ENCODE measurements around the gene KRTAP5-3.

Gene KRTAP5-3

DNA sequence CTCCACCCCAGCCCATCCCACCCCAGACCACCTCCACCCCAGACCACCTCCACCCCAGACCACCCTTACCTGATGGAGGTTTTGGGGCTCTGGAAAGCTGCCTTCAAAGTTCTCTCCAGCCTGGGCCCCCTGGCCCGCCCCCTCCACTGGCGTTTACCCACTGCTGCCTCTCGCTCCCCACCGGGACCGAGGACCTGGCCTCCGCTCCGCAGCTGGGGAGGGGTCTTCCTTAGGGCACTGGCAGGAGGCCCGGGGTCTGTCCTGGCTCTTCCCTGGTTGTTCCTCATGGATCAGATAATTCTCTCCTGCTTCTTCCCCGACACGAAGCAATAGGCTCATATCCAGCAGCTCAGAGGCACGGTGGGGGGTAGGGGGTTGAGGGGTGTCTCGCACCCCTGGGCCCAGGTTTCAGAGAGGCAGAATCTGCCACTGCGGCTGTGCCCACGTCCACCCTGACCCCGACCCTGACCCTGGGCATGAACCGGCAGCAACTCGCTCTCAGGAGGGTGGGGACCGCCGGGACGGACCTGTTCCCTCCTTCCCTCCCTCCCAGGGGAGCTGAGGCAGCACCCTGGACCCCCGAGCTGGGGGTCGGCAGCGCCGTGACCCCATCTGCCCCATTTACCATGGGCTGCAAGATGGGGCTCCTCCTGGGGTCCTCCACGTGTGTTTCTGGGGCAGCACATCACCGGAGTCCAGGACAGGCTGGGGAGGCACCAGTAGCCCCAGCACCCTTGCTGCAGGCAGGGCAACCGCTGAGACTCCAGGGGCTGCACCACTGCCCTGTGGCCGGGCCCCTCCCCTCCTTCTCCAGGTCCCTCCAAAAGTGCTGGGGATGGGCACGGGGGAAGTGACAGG is 34.3 kb upstream of the KRTAP5-3 start:
- no peak for DNase-seq

DNA sequence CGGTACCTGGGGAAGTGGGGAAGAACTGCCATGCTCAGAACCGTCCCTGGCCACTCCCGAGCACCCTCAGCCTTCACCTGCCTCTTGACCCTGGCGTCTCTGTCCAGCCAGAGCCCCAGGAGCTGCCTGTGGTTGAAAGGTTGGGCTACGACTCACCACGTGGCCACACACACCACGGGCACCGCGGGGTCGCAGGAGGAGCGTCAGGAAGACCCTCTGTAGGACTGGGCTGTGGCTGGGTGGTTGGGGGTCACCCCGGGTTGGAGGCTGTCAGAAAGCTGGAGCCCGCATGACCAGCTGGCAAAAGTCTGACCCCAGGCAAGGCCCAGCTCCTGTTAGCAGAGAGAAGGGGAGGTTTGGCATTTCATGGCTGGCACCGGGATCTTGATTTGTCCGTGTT is 32.8 kb upstream of the KRTAP5-3 start:
- DNase-seq: no peak

DNA sequence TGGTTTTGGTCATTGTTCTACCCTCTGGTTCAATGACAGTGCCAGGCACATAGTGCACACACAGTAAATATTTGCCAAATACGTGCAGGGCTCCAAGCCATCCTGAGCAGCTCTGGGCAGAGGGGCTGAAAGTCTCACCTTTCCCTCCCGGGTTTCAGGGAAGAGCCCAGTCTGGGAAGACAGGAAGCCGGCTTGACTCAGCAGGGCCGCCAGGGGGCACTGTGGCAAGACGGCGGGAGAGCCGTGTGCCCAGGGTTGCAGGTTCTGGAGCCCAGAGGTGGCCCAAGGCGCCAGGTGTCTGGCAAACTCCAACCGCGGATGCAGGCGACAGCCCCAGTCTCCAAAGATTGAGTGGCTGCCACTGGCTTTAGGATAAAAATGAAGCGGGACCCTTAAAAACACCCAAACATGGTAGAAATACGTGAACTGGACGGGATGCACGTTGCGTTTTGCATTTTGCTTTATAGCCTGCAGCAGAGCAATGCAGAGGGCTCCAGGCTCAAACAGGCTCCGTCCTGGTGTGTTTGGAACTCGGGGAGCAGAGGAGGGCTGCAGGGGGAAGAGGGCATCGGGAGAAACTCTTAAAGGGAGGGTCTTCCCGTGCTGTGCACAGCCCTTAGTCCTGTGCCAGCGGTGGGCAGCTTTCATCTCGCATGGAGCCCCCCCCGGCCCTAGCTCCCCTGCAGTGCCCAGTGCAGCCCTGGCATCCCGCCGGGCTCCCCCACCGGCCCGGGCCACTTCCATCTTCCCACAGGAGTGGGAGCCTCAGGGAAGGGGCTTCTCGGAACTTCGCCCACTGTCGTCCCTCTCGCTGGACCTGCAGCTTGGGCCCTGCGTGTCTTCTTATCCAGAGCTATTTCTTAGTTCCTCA is 32.0 kb upstream of the KRTAP5-3 start:
- DNase-seq: no peak

DNA sequence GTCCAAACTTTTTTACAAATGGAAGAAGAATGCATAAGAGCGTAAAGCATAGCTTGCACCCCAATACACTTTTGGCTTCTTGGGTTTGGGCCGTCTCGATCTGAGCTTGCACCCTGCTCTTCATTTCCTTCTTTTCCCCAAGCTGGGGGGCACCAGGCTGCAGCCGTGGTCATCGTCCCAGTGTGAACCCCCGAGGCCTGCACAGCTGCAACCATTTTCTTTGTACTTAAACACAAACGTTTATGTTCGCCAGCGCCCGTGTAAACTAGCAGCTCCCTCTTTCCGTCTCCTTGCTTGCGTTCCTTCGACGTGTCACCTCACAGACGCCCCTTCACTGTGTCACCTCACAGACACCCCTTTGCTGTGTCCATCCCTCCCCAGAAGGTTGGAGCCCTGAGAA is 31.4 kb upstream of the KRTAP5-3 start:
- no peak for DNase-seq

DNA sequence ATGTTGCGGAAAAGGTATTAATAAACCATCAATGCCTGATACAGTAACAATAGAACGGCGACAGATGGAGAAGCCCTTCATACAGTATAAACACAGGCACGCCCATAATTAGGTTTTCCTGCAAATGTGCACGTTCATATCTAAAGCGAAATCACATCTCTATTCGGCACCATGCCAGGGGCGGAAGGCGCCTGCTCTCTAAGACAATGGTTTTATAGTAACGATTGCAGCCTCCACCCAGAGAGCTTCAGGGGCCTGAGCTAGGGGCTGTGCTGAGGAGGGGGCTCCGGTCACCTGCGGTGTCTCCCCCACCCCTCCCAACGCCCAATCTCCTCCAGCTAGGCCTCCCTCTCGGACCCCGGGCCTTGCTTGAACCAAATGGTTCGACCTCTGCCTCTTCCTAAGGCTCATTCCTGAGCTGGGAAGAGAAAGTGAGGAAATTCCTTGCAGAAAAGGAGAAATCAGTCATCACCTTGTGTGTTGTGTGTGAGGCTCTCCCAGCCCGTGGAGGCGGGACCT is 30.9 kb upstream of the KRTAP5-3 start:
- no peak for DNase-seq

DNA sequence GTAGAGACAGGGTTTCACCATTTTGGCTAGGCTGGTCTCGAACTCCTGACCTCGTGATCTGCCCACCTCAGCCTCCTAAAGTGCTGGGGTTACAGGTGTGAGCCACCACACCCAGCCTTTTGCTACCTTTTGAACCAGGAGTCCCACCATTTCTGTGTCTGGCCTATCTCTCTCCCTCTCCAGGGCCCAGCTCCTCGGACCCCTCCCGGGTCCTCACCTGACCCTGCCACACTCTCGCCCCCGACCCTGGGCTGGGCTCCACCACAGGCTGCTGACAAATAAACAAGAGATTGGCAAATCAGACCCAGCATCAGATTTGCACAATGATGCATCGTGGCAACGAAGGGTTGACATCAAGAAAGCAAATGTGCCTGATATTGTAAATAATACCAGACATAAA is 30.1 kb upstream of the KRTAP5-3 start:
- DNase-seq: no peak

DNA sequence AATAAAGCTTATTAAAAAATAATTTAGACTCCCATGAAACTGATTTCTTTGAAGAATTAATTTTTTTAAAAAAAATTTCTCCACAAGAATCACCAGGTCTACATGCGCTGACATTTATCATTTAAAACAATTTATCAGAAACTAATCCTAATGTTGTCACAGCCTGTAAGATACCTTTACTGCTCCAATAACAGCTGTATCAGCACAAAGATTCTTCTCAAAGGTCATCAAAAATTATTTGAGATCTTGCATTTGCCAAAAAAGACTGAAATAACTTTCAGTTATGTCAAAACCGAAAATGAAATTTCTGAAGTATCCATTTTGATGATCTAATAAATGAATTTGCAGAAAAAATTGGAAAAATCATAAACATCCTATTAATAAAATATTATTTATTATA is 29.4 kb upstream of the KRTAP5-3 start:
- DNase-seq: no peak

DNA sequence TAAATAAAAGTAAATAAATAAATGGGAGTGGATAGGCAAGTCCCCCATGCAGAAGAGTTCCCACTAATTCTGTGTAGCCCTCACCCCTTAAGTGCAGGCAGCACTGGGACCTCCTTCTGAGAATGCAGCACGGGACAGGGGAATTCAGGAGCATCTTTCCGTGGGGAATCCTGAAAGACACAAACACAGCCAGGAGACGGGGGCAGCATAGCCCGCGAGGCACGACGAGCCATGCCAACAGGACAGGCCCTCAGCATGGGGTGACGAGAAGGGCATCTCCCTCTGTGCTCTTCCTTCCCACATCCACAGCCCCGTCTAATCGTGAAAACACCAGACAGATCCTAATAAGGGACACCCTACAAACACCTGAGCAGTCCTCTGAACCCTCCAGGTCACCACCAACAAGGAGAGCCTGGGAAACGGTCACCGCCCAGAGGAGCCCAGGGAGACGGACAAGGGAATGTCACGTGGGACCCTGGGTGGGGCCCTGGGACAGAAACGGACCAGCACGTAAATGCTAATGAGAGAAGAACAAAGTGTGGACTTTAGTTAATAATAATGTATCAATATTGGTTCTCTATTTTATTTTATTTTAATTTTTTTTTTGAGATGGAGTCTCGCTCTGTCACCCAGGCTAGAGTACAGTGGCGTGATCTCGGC is 28.2 kb upstream of the KRTAP5-3 start:
- DNase-seq: no peak

DNA sequence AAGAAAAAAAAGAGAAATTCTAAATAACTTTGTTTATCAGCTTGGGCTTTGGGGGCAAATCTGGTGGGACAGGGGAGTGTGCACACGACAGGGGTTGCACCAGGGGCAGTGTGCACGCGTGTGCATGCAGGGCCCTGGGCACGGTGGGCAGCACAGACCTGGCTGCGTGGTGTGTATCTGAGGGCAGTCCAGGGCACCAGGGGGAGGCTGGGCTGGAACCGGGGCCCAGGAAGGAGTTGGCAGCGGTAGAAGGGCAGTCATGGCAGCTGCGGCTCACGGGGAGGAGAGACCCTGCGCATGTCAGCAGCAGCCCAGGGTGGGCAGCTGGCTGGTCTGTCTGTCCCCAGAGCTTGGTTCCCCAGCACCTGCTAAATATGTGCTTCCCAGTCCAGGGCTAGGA is 25.6 kb upstream of the KRTAP5-3 start:
- no peak for DNase-seq

DNA sequence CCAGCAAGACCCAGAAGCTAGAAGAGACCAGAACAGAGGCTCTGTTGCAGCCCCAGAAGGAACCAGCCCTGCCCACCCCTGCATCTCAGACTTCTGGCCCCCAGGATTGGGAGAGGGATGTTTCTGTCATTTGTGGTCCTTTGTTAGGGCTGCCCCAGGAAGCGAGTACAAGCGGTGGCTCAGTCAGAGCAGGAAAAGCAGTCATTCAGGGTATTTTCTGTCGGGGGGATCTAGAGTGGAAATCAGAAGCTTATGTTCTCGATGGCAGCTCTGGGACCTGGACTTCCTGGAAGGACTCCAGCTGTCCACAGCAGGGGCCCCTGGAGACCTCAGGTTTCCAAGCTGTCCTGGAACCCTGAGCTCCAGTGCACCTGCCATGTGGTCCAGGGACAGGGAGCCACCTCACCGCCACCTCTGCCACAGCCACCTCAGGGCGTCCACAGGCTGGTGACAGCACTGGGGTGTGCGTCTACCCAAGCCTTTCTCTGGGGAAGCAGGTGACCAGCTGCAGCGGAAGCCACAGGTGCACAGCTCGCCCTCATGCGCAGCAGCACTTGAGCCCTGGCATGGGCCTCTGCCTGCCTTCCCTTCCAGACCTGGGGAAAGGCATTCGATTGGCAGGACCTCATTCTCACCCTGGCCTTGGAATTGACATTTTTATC is 23.9 kb upstream of the KRTAP5-3 start:
- DNase-seq: no peak

DNA sequence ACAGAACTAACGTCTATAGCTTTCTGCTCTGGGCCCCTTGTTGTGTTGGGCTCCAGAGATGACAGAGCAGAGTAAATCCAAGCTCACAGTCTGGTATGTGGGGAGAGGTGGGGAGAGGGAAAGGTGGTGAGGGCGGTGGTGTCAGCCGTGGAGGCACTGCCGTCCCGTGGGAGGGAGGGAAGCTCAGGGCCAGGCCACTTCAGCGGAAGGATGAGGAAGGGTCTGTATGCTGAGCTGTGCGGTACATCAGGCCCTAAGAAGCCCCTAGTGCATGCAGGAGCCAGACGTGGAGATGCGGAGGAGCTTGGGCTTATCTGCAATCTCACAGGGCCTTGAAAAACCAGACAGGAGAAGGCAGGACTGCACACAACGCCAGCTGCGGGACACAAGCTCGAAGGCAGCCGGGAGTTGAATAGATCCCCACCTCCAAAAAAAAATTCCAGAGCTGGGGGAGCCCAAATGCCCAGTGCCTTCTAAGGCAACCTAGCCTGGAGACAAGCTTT is 22.9 kb upstream of the KRTAP5-3 start:
- DNase-seq: no peak

DNA sequence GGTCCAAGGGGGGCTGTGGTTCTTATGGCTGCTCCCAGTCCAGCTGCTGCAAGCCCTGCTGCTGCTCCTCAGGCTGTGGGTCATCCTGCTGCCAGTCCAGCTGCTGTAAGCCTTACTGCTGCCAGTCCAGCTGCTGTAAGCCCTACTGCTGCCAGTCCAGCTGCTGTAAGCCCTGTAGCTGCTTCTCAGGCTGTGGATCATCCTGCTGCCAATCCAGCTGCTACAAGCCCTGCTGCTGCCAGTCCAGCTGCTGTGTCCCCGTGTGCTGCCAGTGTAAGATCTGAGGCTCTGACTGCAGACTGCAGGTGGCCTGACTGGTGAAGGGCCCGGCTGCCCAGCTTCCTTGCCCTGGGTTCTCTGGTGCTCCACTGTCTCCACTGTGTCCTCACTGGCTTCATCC is 22.0 kb upstream of the KRTAP5-3 start:
- no peak for DNase-seq

DNA sequence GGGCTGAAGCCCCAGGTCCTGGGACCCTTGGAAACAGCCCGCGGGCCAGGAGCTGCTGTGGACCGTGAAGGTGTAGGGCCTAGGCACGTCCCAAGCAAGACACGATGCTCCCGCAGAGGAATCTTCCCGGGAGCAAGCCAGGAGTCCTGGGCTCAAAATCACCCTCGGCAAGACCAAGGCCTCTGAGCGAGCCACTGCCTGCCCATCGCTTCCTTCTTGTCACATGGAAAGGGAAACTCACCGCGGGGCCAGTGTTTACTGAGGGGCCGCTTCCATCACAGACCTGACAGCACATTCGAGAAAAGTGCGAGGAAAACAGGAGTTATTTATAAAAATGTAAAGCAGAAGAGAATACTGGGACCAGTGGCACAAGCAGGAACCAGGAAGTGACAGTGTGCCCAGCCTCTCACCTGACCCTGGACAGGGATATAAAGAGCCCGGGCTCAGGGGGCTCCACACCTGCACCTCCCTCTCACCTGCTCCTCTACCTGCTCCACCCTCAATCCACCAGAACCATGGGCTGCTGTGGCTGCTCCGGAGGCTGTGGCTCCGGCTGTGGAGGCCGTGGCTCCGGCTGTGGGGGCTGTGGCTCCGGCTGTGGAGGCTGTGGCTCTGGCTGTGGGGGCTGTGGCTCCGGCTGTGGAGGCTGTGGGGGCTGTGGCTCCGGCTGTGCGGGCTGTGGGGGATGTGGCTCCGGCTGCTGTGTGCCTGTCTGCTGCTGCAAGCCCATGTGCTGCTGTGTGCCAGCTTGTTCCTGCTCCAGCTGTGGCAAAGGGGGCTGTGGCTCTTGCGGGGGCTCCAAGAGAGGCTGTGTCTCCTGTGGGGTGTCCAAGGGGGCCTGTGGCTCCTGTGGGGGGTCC is 21.3 kb upstream of the KRTAP5-3 start, which contains the start of gene KRTAP5-5:
Gene KRTAP5-5 (plus strand): TSS at position 450 of the 860 bp plus-strand sequence. CDS start 66 bp downstream, at position 516.
- no peak for DNase-seq

DNA sequence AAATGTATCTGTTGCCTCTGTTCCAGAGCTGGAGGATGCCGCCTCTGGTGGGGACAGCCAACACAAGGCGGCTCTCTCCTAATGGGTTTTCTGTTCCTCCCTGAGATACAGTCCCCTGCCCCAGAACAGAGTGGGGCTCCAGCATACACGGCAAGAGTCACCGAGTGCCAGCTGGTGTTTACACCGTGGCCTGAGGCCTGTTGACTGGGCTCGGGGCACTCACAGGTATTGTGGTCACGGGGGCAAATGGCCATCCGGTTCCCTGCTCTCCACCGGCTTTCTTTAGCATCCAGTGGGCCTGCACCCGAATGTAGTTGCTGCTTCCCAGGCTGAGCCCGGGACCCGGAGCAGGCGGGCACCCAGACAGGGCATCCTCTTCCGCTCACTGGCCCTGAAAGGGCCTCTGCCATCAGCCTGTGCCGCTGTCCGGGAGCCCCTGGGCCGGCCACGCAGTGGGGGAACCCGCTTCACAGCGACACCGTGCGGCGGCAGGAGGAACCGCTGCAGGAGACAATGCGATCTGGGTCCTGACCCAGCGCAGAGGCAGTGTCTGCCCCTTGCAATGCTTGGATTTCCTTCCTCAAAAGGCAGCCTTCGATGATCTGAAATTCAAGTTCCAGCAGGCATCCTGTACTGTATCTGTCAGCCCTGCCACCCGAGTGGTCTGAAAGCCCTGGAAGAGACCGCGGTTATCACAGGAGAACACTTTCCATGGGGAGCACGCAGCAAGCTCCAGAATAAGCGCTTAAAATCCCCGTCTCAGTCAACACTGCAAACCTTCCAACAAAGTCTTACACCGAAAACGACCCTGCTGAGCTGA is 20.5 kb upstream of the KRTAP5-3 start:
- DNase-seq: no peak

DNA sequence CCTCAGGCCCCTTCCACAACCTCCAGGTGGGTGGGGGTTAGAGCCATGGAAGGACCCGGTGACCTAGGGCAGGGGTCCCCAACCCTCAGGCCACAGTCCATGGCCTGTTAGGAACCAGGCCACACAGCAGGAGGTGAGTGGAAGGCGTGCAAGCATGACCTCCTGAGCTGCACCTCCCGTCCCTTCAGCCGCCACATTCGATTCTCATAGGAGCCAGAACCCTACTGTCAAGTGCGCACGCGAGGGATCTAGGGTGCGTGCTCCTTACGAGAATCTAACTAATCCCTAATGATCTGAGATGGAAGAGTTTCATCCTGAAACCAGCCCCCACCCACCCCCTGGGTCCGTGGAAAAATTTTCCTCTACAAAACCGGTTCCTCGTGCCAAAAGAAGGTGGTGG is 17.3 kb upstream of the KRTAP5-3 start:
- DNase-seq: no peak

DNA sequence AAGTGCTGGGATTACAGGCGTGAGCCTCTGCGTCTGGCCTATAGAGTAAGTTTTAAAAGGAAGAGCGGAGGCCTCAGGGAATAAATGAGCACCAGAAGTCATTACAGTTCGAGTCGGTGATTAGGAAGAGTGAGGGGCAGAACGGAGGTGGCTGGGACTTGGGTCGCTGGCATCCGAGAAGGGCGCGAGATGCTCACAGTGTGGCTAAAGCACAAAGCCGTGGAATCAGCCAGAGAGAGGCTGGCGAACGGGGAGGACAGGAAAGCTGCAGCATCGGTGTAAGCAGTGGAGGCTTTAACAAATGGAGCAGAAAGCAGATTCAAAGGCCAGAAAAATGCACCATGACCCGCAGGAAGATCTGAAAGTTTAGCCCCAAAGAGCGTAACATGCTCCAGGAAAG is 16.4 kb upstream of the KRTAP5-3 start:
- no peak for DNase-seq

DNA sequence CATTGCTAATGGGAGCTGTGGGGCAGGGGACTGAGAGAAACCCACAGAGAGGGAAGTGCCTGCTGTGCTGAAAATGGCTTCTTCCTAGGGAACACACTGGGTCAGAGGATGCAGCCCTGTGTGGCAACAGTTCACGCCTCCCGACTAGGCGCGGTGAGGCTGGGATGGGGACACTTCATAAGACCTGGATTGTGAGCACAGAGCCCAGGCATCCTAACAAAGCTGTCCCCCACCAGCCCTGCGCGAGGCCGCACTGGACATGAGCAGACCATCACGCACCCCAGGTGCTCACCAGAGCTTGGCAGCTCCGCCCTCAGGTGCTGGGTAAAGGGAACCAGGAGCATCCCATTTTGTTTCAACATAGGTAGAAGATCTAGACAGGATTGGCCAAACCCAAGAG is 15.5 kb upstream of the KRTAP5-3 start:
- DNase-seq: no peak

DNA sequence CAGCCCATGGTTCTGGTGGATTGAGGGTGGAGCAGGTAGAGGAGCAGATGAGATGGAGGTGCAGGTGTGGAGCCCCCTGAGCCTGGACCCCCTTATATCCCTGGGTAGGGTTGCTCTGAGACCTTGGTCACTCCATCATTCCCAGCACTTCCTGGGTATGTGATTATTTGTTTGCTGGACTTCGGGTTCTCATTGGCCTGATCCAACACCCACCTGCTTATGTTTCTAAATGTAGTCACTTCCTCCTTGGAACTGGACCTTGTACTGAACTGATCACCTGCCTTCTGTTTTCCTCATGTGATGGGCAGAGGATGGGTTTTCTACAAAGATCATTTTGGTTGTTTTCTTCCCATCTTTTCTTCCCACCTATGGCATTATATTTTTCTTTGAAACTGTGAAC is 13.8 kb upstream of the KRTAP5-3 start, which contains the start of gene KRTAP5-4:
Gene KRTAP5-4 (minus strand): TSS at position 53 of the 400 bp plus-strand sequence. CDS start 45 bp downstream, at position 8.
- no peak for DNase-seq

DNA sequence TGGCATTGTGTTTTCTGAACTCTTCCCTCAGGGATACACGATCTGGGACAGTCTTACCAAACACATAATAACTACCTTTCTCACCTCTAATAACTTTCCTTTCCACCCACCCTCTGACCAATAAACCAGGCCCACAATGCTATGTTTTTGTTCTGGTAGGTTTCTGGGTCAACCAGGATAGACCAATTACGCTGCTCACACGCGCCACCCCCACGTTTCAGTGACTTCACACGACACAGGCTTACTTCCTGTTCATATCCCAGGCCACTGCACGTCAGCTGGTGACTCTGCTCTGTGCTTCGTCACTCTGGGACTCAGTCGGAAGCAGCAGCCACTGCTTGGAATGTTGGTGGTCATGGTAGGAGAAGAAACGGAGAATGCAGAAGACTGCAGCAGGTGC is 11.2 kb upstream of the KRTAP5-3 start:
- DNase-seq: no peak

DNA sequence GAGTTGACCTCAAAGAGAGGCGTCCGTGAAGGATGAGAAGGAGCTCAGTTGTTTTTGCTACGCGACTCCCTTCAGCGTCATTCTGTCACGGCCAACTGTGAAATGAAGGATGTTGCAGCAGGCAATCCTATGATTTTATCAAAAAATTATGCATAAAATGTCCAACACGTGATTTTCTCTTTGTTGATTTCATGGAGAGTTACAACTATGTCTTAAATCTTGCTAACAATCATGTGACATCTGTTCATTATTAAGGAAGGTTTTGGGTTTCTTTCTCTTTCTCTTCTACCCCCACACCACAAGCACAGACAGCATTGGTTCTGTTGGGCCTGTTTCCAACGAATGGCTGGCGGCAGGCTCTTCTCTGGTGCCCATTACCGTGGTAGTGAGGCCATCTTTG is 10.0 kb upstream of the KRTAP5-3 start:
- DNase-seq: no peak

All from GOT3 (cell line).